Fibroblast of the conjunctiva (primary cell): ENCODE data around the gene COL12A1.
"Not testable (repeated sequence)": the region's sequence is repeated elsewhere in the genome, so short reads cannot be mapped to it uniquely, and the experiment has no call there.

Source experiments
- DNase-seq: peaks from one replicate; pipeline ENCODE4 v3.0.0-alpha.2; 2010; ENCODE audit warnings: low read depth

Gene COL12A1

DNA sequence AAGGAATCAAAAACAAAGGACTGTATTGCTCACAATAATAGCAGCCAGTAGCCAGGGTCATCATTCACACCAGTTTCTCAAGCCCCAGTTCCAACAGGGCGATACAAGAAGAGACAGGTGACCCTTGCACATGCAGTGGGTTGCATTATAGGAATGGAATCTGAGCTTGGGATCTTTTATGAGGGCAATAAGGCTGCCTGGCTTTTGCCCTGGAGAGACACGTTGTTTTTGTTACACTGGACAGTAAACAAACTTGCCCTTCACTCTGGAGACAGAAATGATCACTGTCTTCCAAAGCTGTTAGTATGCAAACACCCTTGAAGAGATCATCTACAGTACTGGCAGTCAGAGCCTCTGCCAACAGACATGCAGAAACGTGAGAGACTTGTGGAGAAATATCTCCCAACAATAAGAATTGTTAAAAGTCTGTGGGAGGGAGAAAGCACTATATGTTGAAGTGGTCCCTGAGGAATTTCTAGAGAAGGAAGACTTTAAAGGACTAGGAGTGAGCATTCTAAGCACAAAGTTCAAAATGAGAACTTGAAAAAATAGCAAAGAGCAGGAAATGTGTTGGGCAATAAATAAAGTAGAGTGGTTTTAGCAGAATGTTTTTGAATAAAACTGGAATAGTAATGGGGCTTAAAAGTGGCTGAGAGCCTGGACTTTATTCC is 6.2 kb upstream of the COL12A1 start:
- DNase-seq, result no peak

DNA sequence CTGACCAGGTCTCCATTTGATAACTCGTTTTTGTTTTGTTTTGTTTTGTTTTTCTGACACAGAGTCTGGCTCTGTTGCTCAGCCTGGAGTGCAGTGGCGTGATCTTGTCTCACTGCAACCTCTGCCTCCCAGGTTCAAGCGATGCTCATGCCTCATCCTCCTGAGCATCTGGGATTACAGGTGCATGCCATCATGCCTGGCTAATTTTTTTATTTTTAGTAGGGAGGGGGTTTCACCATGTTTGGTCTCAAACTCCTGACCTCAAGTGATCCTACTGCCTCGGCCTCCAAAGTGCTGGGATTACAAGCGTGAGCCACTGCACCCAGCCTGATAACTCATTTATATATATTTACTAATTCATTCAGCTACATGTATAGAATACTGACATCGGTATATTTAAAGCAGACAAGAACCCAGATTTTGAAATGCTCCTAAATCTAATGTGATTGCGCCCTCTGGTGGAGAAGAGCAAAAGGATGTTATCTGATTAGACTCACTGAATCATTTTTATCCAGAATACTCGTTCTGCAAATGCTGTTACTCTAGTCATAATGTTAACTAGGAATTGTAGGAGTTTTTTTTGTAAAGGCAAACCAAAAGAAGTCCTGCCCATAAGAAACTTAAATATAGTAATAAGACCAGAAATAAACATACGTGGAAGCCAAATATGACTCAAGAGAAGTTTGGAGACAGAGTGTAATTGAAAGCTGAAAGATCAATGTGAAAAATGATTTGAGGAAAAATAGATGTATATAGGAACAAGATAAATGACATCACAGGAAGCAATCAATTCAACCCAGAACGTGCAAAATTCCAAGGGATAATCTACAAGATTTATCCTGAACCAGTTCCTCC is 5.3 kb upstream of the COL12A1 start:
- peak; percentile 62 for DNase-seq

DNA sequence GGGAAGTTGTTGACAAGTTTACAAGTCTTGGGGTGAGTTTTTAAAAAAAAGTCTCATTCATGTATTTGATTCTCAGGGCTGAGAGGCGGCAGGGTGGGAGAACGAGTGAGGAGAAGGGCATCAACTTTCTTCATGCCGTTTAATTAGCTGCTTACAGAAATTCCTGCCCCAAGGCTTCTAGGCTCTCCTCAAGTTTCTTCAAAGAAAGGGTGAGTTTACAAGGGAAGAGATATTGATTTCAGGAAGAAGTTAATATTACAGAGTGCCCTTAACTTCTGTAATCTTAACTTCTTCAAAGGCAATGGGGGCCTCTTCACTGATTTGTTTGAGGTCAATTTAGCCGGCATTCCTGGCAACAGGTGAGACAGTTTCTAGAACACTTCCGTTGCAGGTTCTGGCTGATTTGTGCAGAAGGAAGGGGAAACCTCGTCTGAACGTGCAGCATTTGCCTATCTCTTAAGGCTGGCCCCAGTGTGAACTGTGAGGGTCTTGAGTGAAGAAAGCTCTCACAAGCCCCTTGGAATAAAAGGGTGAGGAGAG is 3.4 kb upstream of the COL12A1 start:
- no peak for DNase-seq

DNA sequence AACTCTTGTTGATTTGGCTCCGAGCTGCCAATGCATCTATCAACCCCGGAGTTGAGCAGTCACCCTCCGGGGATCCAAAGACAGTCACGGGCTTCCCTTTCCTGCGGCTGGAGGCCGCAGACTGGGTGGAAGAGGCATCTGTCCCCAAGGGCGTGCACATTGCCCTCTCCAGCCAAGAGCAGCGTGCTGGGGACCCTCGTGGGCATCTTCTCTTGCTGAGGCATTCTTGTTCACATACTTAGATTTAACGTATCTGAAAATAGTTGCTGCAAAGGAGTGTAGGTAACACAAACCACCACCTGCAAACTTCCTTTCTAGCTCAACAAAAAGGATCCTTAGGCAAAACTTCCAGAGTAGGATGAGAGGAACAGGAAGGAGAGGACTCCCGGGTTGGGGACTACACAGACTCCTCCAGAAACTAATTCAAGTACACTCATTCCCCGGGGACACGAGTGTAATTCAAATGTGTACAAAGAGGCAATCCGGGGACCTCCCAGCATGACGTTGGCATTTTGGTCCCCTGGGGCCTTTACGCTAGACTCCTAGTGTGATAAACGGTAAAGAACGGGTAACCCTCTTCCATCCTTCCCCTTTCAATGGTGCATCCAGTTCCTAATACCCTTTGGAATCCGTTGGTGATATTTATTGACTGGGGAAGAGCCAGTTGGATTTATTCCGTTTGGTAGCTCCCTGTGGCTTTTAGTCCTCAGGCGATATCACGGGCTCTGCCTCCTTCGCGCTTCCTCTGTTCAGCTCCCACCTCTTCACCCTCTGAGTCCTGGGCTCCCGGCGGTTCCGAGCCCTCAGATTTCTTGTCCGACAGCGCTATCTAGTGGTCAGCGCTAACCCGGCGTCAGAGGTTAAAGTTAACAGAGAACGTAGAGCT is 2.7 kb upstream of the COL12A1 start:
- DNase-seq, result peak; percentile 71

DNA sequence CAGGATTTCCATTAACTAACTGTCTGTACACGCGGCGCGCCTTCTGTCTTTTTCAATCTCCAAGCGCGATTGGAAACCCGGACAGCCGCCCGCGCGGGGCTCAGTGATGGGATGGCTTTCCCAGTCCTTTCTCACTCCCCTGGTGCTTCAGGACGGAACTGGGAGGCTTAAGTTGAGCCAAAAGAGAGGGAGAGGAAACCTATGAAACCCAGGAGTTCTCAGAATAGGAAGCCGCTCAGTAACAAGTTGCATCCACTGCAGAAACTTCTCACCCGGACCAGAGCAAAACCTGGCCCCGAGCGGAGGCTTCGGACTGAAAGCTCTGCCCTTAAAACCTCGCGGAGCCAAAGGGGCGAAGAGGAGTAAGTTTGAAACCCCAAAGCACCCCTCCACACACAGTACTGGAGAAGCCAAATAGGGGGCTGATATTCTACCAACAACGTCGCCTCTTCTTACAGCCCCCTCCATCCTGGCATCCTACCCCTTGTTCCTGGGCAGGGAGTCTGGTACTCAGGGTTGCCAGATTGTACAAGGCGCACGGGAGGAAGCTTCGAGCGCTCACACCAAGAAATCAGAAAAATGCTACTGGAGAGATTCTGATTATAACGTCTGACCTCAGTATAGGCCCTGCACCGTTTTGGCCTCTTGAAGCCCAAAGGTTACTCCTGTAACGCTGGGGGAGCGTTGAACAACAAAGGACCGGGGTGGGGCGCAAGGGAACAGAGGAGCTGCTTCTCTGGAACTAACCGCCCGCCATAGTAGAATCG is 906 bp upstream of the COL12A1 start:
- no peak for DNase-seq

DNA sequence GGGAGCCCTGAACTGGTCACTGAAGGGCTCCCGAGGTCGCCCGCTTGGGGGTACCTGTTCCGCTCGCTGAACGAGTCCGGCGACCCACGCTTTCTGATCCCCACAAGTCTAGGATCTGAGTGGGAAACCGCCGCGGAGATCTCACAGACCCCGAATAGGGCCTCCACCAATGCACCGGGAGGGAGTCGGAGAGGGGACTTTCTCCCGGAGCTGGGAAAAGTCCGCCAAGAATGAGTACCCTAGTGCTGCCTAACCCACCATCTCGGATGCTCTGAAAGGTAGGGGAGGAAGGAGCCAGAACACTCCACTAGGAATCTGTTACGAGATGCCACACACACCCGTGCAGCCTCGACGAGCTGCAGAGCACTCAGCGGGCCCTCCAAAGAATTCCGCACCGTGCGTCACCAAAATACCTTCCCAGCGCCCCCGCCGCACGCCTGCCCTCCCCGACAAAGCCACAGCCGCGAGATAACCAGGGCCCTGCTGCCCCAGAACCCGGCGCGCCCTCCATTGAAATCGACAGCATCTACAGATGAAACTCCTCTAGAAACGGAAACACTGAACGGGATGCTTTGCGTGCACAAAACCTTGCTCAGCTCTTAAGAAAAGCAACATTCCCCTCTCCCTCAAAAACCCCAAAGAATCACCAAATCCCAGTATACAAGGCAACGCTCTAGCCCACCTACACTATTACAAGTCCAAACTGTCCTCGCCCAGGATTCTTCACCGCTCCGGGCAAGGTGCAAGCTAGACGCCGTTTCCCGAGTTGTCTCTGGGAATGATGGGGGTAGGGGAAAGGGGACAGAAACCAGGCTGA is 686 bp downstream of the COL12A1 start:
- DNase-seq, result no peak

DNA sequence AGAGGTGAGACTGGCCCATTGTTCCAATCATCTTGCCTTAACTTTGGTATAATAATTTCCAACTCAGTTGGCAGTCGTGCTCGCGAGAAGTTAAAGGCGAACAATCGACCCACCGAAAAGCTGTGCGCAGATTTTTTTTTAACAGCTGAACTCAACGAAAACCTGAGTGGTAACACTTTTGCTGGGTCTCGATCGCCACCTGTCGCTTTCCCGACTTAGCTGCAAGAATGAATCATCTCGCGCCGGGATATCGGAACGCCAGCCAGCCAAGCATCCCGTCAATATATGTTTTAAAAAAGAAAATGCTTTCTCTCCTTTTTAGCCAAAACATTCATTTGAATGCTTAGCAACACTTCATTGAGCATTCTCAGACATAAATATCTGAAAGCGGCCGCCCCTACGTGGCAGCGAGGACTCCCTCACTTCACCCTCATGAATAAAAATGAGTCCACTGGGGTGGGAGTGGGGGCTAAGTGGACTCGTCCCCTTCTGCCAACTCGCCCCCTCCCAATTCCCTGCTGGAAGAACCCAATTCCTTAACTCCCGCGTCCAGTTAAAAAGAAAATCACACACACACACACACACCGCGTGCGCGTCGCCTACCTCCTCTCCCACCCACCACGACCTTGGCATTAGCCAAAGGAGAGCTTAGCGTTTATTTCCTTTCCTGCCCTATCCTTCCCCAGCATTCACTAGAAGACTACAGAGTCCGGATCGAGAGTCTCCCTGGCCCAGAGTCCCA is 1.5 kb downstream of the COL12A1 start:
- DNase-seq, result peak; percentile 96

DNA sequence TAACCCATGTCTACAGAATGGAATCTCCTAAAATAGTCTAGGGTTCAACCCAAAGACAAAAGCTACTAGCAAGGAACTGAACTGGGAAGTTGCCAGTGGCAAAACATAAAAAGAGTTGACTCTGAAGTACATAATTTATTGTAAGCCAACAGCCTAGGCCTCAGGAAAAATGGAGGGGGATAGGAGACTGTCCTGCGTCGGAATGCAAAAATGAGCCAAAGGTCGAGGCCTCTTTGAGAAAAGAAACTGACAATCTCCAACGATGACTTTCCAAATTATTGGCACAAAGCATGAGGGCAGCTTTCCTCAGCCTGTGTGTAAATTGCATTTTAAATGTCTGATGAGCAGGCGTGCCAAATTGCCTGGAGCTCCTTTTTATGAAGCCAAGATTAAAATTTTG is 2.1 kb downstream of the COL12A1 start:
- peak; percentile 55 for DNase-seq

DNA sequence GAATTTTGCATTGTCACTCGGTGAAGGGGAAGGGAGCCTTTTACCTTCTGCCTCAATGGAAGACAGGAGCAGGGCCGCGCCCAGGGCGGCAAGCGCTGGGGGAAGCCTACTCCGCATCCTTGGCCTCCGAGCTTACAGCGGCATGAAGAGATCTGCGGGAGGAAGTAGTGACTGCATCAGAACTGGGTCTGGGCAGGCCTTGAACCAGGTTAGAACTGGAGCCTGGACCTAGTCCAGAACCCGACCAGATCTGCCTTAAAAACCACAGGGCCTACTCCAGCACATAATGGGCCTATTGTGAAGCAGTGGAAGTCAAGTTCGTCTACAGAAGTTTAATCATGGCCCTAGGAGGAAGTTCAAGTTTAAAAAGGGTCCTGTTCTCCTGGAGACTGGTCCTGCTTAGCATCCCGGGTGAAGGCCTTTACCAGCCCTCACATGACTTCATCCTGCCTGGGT is 3.1 kb downstream of the COL12A1 start:
- no peak for DNase-seq

DNA sequence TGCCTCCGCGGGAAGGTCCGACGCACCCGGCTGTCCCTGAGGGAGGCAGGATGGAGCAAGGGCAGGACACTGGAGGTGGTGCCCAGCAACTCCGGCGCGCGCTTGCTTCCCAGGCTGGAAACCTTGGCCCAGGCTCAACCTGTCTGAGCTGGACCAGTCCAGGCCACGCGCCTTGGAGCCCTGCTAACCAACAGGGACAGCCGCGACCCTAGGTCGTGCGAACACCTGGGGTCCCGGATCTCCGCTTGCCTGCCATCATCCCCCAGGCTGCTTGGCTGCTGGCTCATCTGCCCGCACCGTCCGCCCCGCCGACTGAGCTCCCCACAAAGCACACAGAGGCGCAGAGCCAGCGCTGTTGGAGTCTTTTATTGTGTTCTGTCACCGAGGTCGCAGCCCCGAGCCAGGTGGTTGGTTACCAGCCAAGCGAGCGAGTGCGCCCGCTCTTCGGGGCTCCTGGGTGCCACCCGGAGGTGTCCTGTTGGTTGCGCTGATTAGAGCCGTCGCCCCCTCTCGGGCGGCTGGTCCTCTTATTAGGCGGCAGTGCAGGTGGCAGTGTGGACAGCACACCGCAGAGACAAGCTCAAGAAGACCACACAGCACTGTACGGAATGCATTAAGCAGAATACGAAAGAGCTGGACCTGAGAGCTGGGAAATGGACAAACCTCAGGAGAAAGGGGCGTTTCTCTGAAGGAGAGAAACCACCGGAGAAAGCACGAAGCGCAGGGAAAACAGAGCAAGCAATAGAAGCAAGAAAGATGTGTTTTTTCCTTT is 3.8 kb downstream of the COL12A1 start:
- no peak for DNase-seq

DNA sequence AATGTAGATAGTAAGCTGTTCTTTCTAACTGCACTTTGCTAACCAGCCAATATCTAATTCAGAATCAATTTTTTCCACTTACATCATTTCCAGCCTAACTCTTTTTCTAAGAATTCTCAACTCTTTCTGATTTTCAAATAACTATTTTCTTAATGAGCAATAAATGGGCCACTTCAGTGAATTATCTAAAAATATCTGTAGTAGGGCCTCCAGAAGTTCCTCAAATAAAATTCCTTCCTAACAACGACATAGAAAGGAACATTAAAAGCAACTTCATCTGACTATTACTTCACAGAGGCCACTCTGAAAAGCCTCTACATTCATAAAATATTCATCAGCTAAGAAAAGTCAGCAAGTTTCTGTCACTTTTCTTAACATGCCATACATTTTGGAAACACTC is 4.8 kb downstream of the COL12A1 start:
- no peak for DNase-seq

DNA sequence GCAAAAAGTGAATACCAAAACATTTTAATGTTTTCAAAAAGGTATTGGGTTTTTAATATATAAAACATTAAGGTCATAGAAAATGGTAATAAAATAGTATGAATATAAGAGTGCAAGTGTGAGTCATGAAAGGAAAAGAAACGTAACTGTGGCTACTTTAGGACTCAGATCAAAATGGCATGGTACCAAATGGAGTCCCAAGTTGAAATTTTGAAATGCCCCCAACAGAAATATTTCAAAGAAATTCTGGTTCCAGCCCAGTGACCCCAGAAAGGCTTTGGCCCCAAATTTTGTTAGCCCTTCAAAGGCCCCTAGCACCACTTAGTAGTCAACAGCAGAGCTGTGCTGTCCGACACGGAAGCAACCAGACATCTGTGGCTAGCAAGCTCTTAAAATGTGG is 6.0 kb downstream of the COL12A1 start:
- DNase-seq, result no peak

DNA sequence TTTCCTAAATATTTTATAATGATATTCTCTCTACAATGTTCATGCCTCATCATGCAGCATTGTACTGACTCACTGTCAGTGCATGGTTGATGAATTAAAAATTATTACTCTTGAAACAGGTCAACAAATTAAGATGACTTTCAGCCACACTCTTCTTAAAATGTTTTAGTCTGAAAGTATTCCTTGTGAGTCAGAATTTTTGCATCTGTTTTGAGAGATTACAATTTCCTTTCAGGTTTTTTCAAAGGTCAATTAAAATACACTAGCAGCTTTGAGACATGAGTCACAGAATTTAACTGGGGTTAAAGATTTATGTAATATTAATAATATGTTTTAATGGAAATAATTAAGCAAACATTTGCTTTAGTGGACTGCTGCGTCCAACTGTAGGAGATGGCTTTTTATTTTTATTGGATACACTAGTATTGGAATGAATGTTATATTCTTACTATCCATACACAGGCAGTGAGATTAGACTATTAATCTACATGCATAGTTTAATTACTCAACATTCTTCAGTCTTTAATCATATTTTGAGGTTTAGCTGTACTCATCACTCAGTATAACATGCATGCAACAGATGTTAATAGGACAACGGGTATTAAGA is 9.7 kb downstream of the COL12A1 start:
- DNase-seq, result no peak

DNA sequence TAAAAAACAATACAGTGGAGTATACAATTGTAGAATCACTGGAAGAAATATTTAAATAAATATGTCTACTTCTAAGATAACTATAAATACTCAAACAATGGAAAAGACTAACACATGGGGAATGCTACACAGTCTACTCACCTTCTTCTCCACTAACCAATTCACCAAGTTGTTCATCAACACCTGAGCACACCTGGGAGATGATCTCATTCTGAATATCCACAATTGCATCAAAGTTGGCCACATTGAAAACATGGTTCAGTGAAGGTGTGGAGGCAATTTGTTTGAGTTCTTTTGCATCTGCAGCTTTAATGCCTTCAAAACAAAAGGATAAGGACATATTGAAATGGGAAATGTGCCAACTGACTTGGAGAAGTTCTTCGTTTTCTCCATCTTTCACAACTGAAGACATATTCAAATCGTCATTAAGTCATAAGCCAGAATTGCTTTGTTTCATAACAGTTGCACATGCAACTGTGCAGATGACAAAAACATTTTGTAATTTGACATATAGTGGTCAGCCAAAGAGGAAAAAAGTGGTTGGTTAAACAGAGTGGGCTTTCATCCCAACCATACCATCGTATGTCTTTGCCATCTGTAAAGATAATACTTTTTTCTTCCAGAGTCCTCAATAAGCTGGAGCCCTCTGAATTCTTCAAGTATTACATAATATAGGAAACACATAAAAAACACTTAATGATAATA is 17.5 kb downstream of the COL12A1 start:
- no peak for DNase-seq

DNA sequence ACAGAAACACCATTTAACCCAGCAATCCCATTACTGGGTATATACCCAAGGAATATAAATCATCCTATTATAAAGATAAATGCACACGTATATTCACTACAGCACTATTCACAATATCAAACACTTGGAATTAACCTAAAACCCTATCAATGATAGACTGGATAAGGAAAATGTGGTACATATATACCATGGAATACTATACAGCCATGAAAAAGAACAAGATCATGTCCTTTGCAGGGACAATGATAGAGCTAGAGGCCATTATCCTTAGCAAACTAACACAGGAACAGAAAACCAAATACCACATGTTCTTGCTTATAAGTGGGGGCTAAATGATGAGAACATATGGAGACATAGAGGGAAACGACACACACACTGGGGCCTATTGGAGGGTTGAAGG is 19.3 kb downstream of the COL12A1 start:
- not testable (repeated sequence) for DNase-seq

DNA sequence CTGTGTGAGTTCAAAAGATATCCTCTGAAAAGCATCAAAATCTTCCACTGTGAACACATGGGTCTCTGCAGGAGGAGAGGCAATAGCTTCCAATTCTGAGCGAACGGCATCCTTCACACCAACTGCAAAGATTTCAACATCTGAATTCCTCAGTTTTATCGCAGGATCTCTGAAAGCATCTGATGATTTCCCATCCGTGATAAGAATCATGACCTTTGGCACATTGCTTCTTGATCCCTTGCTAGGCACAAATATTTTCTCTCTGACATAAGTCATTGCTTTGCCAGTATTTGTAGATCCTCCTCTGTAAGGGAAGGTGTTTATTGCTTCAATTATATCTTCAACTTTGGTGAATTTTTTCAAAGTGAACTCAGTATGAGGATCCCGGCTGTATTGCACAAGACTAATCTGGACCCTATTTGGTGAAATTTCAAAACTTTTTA is 22.7 kb downstream of the COL12A1 start:
- peak; percentile 87 for DNase-seq

DNA sequence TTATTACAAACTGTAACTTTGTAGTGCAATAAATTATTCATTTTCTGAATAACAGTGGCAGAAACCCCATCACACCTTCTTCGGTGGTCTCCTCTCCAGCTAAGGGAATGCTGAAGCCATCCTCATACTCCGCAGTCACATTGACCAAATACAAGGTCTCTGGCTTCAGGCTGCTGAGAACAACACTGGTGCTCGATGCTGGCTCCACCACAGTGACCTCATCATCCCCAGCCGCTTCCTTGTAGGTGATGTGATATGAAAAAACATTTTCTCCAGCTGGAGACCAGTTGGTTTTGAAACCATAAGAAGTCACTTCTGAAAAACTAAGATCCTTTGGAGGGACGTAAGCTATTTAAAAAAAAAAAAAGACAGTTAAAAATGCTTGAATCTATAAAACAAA is 25.0 kb downstream of the COL12A1 start:
- no peak for DNase-seq

DNA sequence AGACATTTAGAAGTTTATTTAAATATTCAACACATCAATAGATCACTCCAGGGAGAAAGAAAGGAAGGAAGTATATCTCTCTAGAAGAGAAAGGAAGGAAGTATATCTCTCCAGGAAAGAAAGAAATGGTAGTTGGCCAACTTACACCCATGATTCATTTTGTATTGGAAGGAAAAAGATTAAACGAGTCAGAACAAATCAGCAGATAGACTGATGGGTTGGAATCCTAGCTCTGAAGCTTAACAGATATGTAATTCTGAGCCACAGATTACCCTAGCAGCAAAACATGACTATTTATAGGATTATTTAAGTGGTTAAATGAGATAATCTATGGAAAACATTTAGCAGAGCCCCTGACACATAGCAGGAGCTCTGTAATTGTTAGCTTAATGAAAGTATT is 27.1 kb downstream of the COL12A1 start:
- no peak for DNase-seq
